ENCODE measurements around the gene CLSTN3. TPM values are rescaled to one million over a fixed set of nuclear protein-coding genes. Genes with fewer than 3 reads are reported as not detected.

The CLSTN3 gene

DNA sequence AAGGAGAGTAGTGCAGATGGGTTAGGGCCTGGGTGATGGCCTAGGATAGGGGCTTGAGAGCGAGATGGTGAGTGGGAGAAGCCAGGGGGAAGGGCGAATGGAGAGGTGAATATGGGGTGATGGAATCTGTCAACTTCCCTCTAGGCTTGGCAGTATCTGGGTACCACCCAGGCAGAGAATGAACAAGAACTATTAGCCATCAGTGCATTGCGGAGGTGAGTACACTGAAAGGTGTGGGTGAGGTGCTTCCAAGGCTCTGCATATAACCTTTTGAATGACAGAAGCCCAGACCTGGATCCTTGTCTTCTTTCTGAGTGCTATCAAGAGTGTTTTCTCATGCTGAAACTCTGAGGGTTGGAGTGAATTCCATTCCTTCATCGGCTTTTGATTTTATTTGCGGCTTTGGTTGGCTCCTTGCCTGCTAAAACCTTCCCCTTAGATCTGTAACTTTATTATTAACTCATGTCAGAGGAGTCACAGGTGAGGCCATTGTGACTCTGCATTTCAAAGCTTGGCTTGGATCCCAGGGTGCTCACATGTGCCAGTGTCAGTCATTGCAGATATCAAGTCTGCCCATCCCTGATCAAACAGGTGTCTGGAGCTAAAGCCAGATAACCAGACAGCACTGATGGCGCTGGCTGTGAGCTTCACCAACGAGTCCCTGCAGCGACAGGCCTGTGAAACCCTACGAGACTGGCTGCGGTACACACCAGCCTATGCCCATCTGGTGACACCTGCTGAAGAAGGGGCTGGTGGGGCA is 77.9 kb downstream of the CLSTN3 start:
- Histone ChIP-seq H3K36me3 (ENCODE audit: insufficient read depth, low read length) (peaks cover 61% of the 10 kb centered on the region), H3K9me3 (replicated peaks; ENCODE audit: low read length) (no peaks in the 10 kb centered on the region), H3K9ac (ENCODE audit: low read depth, low read length) (no peak overlapping the region), H3K27me3 (ENCODE audit: control insufficient read depth, insufficient read depth, low read length) (no peaks in the 10 kb centered on the region), H3K4me3 (ENCODE audit: low read length) (no peak overlapping the region), H3K4me2 (ENCODE audit: low read length) (no peak overlapping the region), H3K4me1 (ENCODE audit: control insufficient read depth, insufficient read depth, low read length) (no peaks in the 10 kb centered on the region)

Small RNAs within 50 kb of the gene (small RNA-seq; reads per million reads assigned to genes)
- gene RNU6-485P: not detected

All from skeletal muscle satellite cell (primary cell).